GM18861 (cell line): ENCODE results near the gene LRRN2.
"Not testable (repeated sequence)": the region's sequence is repeated elsewhere in the genome, so short reads cannot be mapped to it uniquely, and the experiment has no call there.

Experiments used
- ATAC-seq: cut with Tn5 transposase; IDR thresholded peaks from one replicate; pipeline ENCODE4 v1.9.1; 2021; ENCODE audit not compliant: unreplicated experiment

The LRRN2 gene

GRCh38 chr1:204692841-204693356, 7.4 kb upstream of the LRRN2 start:
- no peak for ATAC-seq

- ATAC-seq: no peak
Measured at GRCh38 chr1:204692325-204692840, 6.8 kb upstream of the LRRN2 start.

GRCh38 chr1:204691328-204691730, 5.8 kb upstream of the LRRN2 start:
- not testable (repeated sequence) for ATAC-seq

GRCh38 chr1:204688776-204689175, 3.2 kb upstream of the LRRN2 start:
- no peak for ATAC-seq

- no peak for ATAC-seq
Measured at GRCh38 chr1:204688007-204688406, 2.5 kb upstream of the LRRN2 start.

GRCh38 chr1:204684571-204685235, 835 bp downstream of the LRRN2 start:
- no peak for ATAC-seq

- ATAC-seq: no peak
Measured at GRCh38 chr1:204684206-204684570, 1.4 kb downstream of the LRRN2 start.

- ATAC-seq: no peak
Measured at GRCh38 chr1:204683284-204684205, 2.0 kb downstream of the LRRN2 start.

- no peak for ATAC-seq
Measured at GRCh38 chr1:204680461-204680860, 5.1 kb downstream of the LRRN2 start.

- ATAC-seq: no peak
Measured at GRCh38 chr1:204680051-204680450, 5.5 kb downstream of the LRRN2 start.

- ATAC-seq: no peak
Measured at GRCh38 chr1:204678721-204679475, 6.6 kb downstream of the LRRN2 start.

- ATAC-seq: no peak
Measured at GRCh38 chr1:204677864-204678263, 7.7 kb downstream of the LRRN2 start.

- no peak for ATAC-seq
Measured at GRCh38 chr1:204676043-204676442, 9.5 kb downstream of the LRRN2 start.

- no peak for ATAC-seq
Measured at GRCh38 chr1:204673909-204674649, 11.5 kb downstream of the LRRN2 start.

- no peak for ATAC-seq
Measured at GRCh38 chr1:204673209-204673608, 12.3 kb downstream of the LRRN2 start.

GRCh38 chr1:204672482-204673121, 12.9 kb downstream of the LRRN2 start:
- ATAC-seq: no peak

GRCh38 chr1:204672069-204672468, 13.5 kb downstream of the LRRN2 start:
- no peak for ATAC-seq

- ATAC-seq: no peak
Measured at GRCh38 chr1:204670152-204670927, 15.2 kb downstream of the LRRN2 start.

GRCh38 chr1:204669579-204669978, 16.0 kb downstream of the LRRN2 start:
- ATAC-seq: no peak
